Activated gamma-delta T cell treated with anti-CD3 and anti-CD28 coated beads, Interleukin-2, amount 50 U/mL, for 16 hours (primary cell): Measurements from ENCODE around the gene SORCS2.

ENCODE experiments used
- DNase-seq: peaks from one replicate; pipeline ENCODE4 v3.0.0-alpha.2; 2020; ENCODE audit warnings: low read depth

The SORCS2 gene

DNA sequence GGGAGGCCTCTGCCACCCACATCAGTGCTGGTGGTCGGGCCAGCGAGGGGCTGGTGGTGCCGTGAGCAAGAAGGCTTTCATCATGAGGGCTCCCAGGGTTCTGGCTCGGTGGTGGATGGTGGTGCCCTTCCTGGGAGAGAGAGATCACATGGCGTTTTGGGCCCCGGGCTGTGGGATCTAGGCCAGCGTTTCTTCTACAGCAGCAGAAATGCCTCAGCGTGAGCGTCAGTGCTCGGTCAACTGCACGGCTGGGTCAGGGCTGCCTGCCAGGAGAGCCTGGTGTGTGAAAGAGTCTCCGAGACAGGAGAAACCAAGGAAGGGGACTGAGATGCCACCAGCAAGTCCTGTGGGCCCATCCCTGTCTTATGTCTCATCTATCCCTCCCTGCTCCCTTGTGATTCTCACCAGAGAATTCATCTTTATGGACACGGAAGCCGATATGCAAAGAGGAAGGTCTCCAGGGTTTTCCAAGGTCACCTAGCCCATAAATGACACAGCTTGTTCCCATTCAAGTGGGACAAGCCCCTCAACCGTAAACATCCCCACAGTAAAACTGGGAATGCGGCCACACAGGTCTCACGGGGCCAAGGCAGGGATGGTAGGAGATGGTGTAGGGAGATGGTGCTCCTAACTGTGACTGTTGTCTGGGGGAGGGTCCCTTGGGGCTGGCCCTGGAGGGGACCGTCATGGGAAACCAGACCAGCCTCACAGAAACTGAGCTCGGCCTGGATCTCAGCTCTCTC, 99.2 kb downstream of the SORCS2 start:
- no peak for DNase-seq

- DNase-seq = no peak
These were observed 101.4 kb downstream of the SORCS2 start for GRCh38 chr4:7293703-7294102.

- DNase-seq = no peak
These were observed 101.9 kb downstream of the SORCS2 start for GRCh38 chr4:7294176-7294756.

- DNase-seq = no peak
These were observed 103.0 kb downstream of the SORCS2 start for GRCh38 chr4:7295197-7295910.

DNA sequence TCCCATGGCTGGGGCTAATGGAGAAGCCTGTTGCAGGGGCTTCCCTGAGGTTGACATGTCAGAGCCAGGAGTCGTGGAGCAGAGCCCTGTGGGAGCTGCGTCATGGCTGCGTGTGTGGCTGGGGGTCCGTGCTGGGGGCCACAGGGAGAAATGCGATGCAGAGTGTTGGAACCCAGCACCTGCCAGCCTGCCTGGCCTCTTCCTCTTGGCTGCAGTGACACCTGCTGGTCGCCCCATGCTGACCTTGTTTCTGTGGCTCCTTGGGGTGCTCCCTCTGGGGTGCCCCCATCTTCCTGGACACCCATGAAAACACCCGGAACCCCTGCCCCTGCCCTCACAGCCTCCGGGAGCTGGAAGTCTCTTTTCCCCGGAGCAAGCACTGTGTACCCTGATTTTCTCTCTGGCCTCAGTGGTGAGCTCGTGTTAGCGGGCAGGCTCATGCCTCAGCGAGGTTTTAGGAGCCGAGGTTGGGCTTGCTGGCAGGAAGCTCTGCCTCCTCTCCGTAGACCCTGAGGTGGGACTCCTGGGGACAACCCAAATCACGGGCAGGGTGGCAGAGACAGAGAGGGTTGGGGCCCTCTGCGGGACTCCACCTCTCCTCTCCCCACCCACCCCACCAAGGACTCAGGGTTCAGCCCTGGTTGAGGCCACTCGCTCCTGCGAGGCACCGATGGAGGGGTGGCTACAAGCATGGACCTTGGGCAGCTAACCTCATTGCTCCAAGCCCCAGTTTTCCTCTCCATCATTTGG, 103.7 kb downstream of the SORCS2 start:
- DNase-seq = no peak

DNA sequence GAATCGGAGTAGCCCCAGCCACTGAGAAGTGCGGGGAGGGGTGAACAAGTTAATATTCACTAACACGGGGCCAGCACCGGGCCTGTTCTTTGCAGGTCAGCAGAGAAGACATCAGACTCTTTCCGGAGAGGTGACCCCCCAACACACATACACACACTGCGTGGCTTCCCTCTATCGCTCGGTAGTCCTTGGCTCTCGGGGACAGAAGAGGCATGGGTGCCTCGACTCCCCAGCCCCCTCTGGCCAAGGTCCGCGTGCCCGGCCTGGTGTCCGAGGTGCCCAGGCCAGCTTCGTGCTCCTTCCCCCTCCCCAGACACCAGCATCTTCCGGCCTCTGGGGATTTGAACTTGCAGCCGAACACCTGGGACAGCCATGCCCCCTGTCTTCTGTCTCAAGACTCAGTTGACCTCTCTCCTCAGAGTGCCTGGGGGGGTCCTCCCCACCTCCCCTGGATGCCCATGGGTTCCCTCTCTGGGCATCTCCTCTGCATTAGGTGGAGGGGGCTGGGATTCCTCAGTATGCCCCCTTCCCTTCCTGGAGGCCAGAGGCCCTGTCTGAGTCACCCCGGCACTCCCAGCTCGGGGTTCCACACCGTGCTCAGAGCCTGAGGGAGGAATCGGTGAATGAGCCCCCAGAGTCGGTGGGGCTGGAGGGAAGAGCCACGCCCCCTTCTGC, 104.5 kb downstream of the SORCS2 start:
- DNase-seq = no peak

GRCh38 chr4:7297374-7297773, 105.0 kb downstream of the SORCS2 start:
- no peak for DNase-seq

DNA sequence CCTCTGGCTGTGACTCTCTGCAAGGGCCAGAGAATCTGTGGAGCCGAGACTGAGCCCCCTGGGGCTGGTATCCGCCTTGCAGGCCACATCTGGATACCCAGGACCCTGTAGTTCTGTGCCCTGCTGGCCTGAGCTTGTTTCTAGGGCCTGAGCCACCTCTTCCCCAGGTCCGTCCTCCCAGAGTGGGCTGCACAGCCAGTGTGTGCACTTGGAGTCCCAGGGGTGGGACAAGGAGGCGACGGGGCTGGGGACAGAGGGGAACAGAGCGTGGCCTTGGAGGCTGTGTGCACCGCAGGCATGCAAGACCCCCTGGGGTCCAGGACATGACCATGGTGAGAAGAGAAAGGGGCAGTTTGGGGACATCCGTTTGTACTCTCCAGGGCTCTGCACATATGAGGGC, 105.5 kb downstream of the SORCS2 start:
- no peak for DNase-seq

- no peak for DNase-seq
These were observed 106.3 kb downstream of the SORCS2 start for GRCh38 chr4:7298619-7299009.

- DNase-seq = no peak
These were observed 106.9 kb downstream of the SORCS2 start for GRCh38 chr4:7299010-7299907.

GRCh38 chr4:7299908-7300710, 107.8 kb downstream of the SORCS2 start:
- no peak for DNase-seq

- DNase-seq = no peak
These were observed 108.4 kb downstream of the SORCS2 start for GRCh38 chr4:7300711-7301095.

DNA sequence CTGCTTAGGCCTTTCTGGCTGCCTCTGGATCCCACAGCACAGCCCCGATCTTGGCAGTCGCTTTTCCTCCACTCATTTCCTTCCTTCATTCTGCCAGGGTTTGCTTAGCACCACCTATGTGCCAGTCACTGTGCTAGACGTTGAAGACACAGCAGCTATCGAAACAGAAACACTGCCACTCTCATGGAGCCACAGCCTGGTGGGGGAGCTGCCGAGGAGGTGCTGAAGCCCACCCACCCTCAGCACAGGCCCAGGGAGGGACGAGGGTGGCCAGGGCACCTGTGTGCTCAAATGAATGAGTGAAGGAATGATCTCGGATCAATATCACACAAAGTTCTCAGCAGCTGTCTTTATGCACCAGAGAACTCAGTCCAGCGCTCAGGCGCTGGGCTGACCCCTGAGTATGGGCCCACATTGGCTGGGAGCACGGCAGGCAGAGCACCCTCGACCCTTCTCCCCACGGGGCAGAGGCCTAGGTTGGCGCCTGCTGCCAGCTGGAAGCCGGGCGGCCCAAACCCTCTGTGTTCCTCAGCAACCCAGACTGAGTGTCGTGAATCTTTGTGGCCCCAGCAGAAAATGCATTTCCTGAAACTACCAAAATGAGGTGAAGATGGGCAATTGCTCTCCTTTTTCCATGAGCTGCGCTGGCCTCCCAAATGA, 108.9 kb downstream of the SORCS2 start:
- DNase-seq = no peak

DNA sequence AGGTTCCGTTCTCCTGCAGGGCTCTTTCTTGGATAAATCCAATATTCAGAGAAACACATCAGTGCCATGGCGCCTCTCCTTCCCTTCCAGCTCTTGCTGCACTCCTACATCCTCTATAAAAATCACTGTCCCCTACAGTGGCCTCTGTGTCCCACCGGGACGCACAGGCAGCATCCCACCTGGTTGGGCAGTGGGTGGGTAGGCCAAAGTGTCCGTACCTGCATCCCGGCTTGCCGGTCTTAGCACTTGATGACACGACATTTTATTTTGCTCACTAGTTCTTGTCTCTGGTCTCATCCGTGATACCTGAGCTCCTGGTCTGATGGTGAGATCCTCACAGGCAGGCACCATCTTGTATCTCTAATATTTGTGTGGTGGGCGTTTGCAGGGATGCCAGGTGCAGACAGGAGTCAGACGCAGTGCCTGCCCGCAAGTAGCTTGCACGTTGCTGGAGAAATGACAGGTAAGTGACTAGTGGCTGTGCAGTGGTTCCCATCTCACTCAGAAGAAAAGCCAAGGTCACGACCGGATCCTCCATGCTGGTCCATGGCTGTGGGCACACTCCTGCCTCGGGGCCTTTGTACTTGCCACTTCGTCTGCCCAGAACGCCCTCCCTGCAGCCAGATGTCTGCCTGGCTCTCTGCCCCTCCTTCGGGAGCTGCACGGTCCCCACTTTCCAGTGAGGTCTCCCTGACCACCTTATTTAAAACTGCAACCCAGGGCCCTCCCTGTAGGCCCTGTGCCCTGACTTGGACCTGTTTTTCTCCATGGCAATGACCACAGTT, 109.7 kb downstream of the SORCS2 start:
- DNase-seq = no peak

DNA sequence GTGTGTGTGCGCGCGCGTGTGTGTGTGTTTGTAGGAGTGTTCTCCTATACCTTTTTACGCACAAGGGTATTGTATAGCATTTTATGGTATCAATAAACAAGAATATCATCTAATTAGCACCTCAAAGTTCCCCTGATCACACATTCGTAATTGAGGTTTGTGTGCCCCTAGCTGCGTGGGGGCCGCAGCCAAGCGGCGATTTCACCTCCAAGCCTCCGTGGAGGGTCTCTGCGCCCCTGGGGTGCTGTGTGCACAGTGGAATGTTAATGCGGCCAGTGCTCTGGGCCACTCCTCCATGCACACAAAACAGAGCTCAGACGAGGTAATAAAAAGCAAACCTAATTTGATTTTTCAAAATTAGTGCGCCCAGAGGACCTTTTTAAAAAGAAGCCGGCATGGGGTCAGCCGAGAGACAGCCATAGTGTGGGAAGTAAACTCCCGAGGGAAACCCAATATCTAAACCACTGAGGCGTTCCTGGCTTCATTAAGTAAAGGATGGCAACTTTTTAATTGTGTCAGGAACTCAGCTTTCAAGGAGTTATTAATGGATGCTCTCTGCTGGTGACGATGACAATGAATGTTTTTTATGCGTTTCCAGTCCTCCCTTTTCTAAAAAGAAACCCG, 110.6 kb downstream of the SORCS2 start:
- DNase-seq = no peak

DNA sequence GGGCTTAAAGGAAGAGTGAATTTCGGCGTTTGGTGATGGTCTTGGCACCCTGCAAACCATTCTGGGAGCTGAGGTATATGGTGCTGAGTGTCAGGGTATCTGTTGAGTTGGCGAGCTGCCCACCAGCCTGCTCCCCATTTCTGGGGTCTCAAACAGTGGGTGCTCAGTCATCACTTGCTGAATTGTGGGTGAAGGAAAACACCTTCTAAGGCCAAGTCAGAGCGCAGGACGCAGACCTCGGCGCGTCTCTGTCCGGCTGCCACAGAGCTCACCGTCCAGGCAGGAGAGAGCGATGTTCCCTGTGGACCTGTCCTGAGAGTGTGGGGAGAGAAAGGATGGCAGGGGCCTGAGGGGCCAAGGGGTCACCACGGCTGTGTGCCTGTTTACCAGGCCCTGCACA, 111.2 kb downstream of the SORCS2 start:
- no peak for DNase-seq

DNA sequence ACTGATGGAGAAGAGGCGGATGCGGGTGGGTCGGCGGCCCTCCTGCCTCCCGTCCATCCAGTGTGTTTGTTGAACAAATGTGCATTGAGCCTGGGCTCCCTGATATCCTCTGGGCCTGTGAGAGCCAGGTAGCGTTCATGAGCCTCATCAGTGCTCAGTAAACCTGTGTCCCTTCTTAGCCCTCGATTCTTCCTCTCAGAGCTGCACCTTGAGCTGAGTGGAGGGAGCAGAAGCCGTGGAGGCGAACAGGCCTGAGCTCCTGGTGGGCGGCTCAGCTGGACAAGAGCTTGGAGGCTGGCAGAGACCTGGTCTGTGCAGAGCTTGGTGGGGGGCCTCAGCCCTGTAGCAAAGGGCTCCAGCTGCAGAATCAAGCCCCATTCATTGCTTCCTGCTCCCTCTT, 112.1 kb downstream of the SORCS2 start:
- DNase-seq = no peak
